ENCODE results near the gene TMX2. TPM values are rescaled to one million over a fixed set of nuclear protein-coding genes. Genes with fewer than 3 reads are reported as not detected.

The TMX2 gene
- total RNA-seq, 1 donor from 2014 or later = 59.5 TPM

DNA sequence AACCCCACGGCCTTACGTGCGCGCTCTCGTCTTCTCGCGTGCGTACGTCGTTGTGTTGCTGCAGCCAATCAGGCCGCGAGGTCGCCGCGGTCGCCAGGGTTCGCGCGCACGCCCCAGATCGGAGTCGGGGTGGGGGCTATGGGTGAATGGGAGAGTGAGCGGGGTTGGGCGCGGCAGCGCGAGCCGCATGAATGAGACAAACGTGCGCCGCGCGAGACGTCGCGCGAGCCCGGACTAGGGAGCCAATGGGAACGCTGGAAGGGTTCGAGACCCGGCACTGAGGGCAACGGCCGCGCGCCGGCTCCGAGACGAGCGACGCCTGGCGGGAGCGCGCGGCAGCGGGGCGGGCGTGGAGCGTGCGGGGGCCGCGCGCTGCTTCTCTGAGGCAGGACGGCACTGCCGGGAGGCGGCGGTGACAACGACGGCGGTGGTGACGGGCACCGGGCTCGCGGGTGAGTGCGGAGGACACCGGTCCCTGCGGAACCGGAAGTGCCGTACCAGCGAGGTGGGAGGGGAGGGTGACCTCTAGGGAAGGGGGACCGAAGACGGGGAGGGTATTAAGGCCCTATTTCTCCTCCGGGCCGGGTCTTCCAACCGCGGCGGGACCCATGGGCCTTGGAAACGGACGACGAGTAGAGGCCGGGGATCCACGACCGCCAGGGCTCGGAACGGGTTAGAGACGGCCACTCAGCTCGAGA lies 44.5 kb upstream of the TMX2 start, which contains the start of gene ZDHHC5:
Gene ZDHHC5 (plus strand): TSS at position 379 of the 698 bp plus-strand sequence. CDS start 4,977 bp downstream, outside the sequence.
- TF ChIP-seq, protein P1, sequence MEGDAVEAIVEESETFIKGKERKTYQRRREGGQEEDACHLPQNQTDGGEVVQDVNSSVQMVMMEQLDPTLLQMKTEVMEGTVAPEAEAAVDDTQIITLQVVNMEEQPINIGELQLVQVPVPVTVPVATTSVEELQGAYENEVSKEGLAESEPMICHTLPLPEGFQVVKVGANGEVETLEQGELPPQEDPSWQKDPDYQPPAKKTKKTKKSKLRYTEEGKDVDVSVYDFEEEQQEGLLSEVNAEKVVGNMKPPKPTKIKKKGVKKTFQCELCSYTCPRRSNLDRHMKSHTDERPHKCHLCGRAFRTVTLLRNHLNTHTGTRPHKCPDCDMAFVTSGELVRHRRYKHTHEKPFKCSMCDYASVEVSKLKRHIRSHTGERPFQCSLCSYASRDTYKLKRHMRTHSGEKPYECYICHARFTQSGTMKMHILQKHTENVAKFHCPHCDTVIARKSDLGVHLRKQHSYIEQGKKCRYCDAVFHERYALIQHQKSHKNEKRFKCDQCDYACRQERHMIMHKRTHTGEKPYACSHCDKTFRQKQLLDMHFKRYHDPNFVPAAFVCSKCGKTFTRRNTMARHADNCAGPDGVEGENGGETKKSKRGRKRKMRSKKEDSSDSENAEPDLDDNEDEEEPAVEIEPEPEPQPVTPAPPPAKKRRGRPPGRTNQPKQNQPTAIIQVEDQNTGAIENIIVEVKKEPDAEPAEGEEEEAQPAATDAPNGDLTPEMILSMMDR (IDR thresholded peaks at IDR 0.05) = peak; percentile 78
- H3K4me3 Mint-ChIP-seq (ENCODE audit: unreplicated experiment) = peak within 1 kb of the TSS; percentile 87
- H3K4me1 Mint-ChIP-seq (ENCODE audit: low read depth) = peaks cover 24% of the 10 kb centered on the region
- no peaks in the 10 kb centered on the region for H3K9me3 Mint-ChIP-seq (ENCODE audit: low read depth)
- H3K36me3 Mint-ChIP-seq (ENCODE audit: low read depth) = peaks cover 4% of the 10 kb centered on the region
- peak within 1 kb of the TSS; percentile 100 for H3K27ac Mint-ChIP-seq (ENCODE audit: unreplicated experiment)
- peak; percentile 100 for DNase-seq (ENCODE audit: low spot score)
- no peaks in the 10 kb centered on the region for H3K27me3 Mint-ChIP-seq (ENCODE audit: low read depth)

DNA sequence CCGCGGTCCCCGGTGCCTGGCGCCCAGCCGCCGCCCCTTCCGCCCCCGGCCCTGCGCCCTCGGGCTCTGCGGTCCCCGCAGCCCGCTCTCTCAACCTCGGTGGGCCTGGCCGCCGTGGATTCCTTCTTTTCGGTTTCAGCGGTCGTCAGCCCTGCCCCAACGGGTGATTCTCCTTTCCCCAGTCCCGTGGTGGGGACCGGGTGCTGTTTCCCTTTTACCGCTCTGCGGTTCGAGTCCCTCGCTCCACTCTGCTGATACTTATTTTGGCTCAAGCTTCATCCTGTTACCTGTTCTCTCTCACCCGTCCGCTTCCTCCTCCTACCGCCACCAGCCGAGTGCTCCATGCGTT lies 44.0 kb upstream of the TMX2 start:
- Mint-ChIP-seq H3K4me1 (ENCODE audit: low read depth) (peaks cover 24% of the 10 kb centered on the region), H3K27me3 (ENCODE audit: low read depth) (no peaks in the 10 kb centered on the region)

DNA sequence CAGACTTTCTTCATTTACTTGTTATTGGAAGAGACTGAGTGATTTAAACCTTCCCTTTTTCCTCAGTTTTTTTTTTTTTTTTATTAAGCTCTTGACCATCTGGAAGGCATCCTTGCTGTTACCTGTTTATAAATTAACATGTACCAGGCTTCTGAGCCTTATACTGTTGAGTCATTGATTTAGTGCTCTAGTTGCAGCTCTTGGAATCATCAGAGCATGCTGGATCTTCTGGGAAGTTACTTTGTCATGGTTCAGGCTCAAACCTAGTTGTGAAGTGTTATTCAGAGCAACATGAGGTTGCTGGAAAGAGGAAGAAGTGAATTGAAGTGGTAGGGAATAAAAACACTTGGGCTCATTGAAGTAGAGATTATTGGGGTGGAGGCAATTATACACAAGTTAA lies 38.1 kb upstream of the TMX2 start:
- no peaks in the 10 kb centered on the region for H3K9me3 Mint-ChIP-seq (ENCODE audit: low read depth)
- TF ChIP-seq, protein P1 (IDR thresholded peaks at IDR 0.05) = no peak
- DNase-seq (ENCODE audit: low spot score) = no peak
- H3K36me3 Mint-ChIP-seq (ENCODE audit: low read depth) = peaks cover 17% of the 10 kb centered on the region
- no peak overlapping the region for H3K27ac Mint-ChIP-seq (ENCODE audit: unreplicated experiment)
- peaks cover 16% of the 10 kb centered on the region for H3K4me1 Mint-ChIP-seq (ENCODE audit: low read depth)
- H3K27me3 Mint-ChIP-seq (ENCODE audit: low read depth) = no peaks in the 10 kb centered on the region
- no peak overlapping the region for H3K4me3 Mint-ChIP-seq (ENCODE audit: unreplicated experiment)

More for the DNA sequence above, 44.0 kb upstream of the TMX2 start:
- H3K36me3 Mint-ChIP-seq (ENCODE audit: low read depth) = peaks cover 8% of the 10 kb centered on the region
- H3K4me3 Mint-ChIP-seq (ENCODE audit: unreplicated experiment) = peak overlapping the region; percentile 87
- no peak for DNase-seq (ENCODE audit: low spot score)
- TF ChIP-seq, protein P1 (IDR thresholded peaks at IDR 0.05) = no peak
- H3K27ac Mint-ChIP-seq (ENCODE audit: unreplicated experiment) = peak overlapping the region; percentile 100
- no peaks in the 10 kb centered on the region for H3K9me3 Mint-ChIP-seq (ENCODE audit: low read depth)

DNA sequence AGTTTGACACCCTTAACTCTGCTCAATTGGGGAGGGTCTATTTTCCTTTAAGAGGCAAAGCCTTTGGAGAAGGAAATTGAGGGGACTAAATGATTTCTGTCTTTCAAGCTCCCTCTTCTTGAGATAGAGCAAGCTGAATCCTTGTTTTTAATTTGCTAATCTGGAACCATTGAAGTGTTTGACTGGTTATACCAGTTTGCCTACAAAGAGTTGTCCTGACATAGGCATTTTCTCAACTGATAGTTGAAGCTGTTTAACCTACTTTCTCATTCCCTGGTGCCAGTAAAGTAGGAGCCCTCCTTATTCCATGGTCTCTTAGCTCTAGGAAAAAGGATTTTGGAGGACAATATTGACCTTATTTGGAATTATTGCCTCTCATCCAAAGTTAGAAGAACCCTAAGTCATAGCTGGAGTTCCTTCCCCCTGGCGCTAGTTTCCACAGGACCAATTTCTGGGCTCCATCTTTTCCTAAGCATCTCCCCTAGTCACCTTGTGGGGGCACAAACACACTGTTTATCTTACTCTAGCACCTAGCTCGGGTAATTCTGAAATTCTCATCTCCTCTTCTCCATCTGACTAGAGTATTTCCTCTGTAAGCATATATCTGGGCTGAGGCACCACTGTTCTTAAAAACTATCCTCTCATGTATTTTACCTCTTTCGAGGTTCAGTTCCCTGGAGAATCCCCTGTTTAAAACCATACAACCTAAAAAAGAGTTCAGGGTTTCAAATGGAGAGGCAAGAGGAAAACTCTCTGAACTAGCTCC lies 37.0 kb upstream of the TMX2 start:
- DNase-seq (ENCODE audit: low spot score) = no peak
- H3K27ac Mint-ChIP-seq (ENCODE audit: unreplicated experiment) = no peak overlapping the region
- no peaks in the 10 kb centered on the region for H3K27me3 Mint-ChIP-seq (ENCODE audit: low read depth)
- peaks cover 17% of the 10 kb centered on the region for H3K36me3 Mint-ChIP-seq (ENCODE audit: low read depth)
- TF ChIP-seq, protein P1 (IDR thresholded peaks at IDR 0.05) = no peak
- H3K4me3 Mint-ChIP-seq (ENCODE audit: unreplicated experiment) = no peak overlapping the region
- peaks cover 14% of the 10 kb centered on the region for H3K4me1 Mint-ChIP-seq (ENCODE audit: low read depth)
- H3K9me3 Mint-ChIP-seq (ENCODE audit: low read depth) = no peaks in the 10 kb centered on the region

DNA sequence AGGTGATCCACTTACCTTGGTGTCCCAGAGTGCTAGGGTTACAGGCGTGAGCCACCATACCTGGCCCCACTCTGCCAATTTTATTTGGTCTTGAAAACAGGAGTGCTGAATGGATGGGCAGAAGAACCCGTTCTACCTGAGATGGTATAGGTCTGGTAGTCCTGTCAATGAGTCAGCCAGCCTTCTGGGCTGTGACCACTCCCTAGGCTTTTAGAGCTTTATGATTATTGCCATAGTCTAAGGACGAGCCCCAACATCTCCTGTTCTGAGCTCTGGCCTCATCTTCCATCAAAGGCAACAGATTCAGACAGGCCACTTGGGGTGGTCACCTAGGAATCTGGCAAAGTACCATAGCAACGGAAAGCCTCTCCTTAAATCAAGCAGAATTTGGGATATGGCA lies 33.0 kb upstream of the TMX2 start:
- Mint-ChIP-seq H3K27me3 (ENCODE audit: low read depth) (no peaks in the 10 kb centered on the region), H3K36me3 (ENCODE audit: low read depth) (peaks cover 21% of the 10 kb centered on the region), H3K4me1 (ENCODE audit: low read depth) (peaks cover 11% of the 10 kb centered on the region), H3K9me3 (ENCODE audit: low read depth) (no peaks in the 10 kb centered on the region), H3K27ac (ENCODE audit: unreplicated experiment) (no peak overlapping the region), H3K4me3 (ENCODE audit: unreplicated experiment) (no peak overlapping the region)
- TF ChIP-seq, protein P1 (IDR thresholded peaks at IDR 0.05) = no peak
- no peak for DNase-seq (ENCODE audit: low spot score)
